Lower leg skin (tissue), 3 donors: Measurements from ENCODE around the gene S100A7A.
"Not testable (repeated sequence)": the region's sequence is repeated elsewhere in the genome, so short reads cannot be mapped to it uniquely, and the experiment has no call there.

ENCODE experiments used
- POLR2A ChIP-seq, 2 donors: fragments of 450-650 bp; IDR thresholded peaks; one replicate each; pipeline ENCODE4 v1.6.1; 2016 to 2017; ENCODE audit warnings: antibody characterized with exemption in 2 of 2, mild to moderate bottlenecking in 1 of 2, moderate library complexity in 1 of 2
- TF ChIP-seq, protein P1 (sequence below), 3 donors: fragments of 450-650 bp; IDR thresholded peaks; one replicate each; pipeline ENCODE4 v1.5.1; 2016; ENCODE audit warnings: antibody characterized with exemption in 3 of 3, mild to moderate bottlenecking in 3 of 3, moderate library complexity in 2 of 3

DNA sequence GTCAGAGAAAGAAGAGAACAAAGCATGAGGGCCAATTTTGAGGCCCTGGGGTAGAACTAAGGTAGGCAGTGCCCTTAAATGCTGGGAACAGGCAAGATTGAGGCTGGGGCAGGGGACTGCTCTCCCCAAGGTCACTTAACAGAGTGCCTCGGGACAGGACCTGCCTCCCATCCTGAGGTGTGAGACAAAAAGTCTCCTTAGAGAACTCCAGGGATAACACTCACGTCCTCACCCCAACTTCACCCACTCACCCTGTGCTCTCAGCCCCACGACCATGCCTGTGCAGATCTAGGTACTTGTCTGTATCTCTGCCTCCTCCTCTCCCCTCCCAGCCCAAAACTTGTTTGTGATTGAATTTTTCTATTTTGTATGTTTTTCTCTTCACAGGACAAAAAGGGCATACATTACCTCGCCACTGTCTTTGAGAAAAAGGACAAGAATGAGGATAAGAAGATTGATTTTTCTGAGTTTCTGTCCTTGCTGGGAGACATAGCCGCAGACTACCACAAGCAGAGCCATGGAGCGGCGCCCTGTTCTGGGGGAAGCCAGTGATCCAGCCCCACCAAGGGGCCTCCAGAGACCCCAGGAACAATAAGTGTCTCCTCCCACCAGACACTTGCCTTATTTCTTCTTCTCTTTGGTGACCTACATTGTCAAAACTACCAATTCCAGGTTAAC, 2.6 kb downstream of the S100A7A start:
- TF ChIP-seq POLR2A (IDR thresholded peaks at IDR 0.05), result not testable (repeated sequence)
- TF ChIP-seq, protein P1, sequence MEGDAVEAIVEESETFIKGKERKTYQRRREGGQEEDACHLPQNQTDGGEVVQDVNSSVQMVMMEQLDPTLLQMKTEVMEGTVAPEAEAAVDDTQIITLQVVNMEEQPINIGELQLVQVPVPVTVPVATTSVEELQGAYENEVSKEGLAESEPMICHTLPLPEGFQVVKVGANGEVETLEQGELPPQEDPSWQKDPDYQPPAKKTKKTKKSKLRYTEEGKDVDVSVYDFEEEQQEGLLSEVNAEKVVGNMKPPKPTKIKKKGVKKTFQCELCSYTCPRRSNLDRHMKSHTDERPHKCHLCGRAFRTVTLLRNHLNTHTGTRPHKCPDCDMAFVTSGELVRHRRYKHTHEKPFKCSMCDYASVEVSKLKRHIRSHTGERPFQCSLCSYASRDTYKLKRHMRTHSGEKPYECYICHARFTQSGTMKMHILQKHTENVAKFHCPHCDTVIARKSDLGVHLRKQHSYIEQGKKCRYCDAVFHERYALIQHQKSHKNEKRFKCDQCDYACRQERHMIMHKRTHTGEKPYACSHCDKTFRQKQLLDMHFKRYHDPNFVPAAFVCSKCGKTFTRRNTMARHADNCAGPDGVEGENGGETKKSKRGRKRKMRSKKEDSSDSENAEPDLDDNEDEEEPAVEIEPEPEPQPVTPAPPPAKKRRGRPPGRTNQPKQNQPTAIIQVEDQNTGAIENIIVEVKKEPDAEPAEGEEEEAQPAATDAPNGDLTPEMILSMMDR (IDR thresholded peaks at IDR 0.05), result not testable (repeated sequence)
